HepG2 (cell line): ENCODE data around the gene CFAP43.

Source experiments
- POLR2AphosphoS5 ChIP-seq: IDR thresholded peaks from 2 replicates; pipeline ENCODE4 v1.6.1; 2012; ENCODE audit warnings: low read depth, low read length
- ZNF263 ChIP-seq: sonication (generic); formaldehyde crosslinking; IDR thresholded peaks from 2 replicates; pipeline ENCODE4 v1.4.0; 2020; ENCODE audit warnings: missing genetic modification reagents
- ZNF546 ChIP-seq: sonication (generic); formaldehyde crosslinking; conservative IDR thresholded peaks from 2 replicates; pipeline ENCODE4 v1.8.1; 2023; ENCODE audit warnings: mild to moderate bottlenecking, missing genetic modification reagents

- TF ChIP-seq ZNF546 (CRISPR knock-in tag) (no peak), POLR2AphosphoS5 (no peak), ZNF263 (CRISPR knock-in tag) (no peak)
Observed at GRCh38 chr10:104170610-104171254, 61.4 kb downstream of the CFAP43 start.
